GM12878 (cell line): ENCODE results near the gene REXO1.

Source experiments
- ATF3 ChIP-seq: IDR thresholded peaks from 2 replicates; pipeline ENCODE4 v1.6.1; 2011; ENCODE audit warnings: low read depth, mild to moderate bottlenecking, low read length, moderate library complexity, borderline replicate concordance; ENCODE audit errors: extremely low read depth
- CTCF ChIP-seq, 3 experiments: IDR thresholded peaks in 2 of 3; conservative IDR thresholded peaks in 1 of 3; 2 replicates each; pipeline ENCODE4 v1.5.1; 2011; ENCODE audit warnings: low read depth in 3 of 3, low read length in 3 of 3, mild to moderate bottlenecking in 3 of 3, control low read depth in 2 of 3, moderate library complexity in 2 of 3, inconsistent platforms in 1 of 3, mixed read lengths in 1 of 3; ENCODE audit not compliant: control insufficient read depth in 2 of 3, insufficient read depth in 1 of 3; ENCODE audit errors: extremely low read depth in 1 of 3
- EP300 ChIP-seq, 2 experiments: fragments of 150-350 bp in 1 of 2; IDR thresholded peaks; 2 replicates each; pipeline ENCODE4 v1.6.1; 2011 to 2012; ENCODE audit warnings: low read depth in 2 of 2, low read length in 2 of 2, borderline replicate concordance in 1 of 2, improper control_type of control experiment in 1 of 2, inconsistent platforms in 1 of 2; ENCODE audit not compliant: control insufficient read depth in 1 of 2
- FOS ChIP-seq: IDR thresholded peaks from 3 replicates; pipeline ENCODE4 v1.6.1; 2011; ENCODE audit warnings: borderline replicate concordance; ENCODE audit not compliant: insufficient read length; ENCODE audit errors: extremely low read depth
- HDAC6 ChIP-seq: fragments of 200-600 bp; sonication (generic); IDR thresholded peaks from one replicate; pipeline ENCODE4 v1.8.0; 2017; ENCODE audit warnings: antibody characterized with exemption; ENCODE audit not compliant: unreplicated experiment
- POLR2A ChIP-seq: IDR thresholded peaks from 2 replicates; pipeline ENCODE4 v1.6.1; 2011; ENCODE audit warnings: low read depth, mild to moderate bottlenecking, low read length
- POLR2AphosphoS5 ChIP-seq: IDR thresholded peaks from 2 replicates; pipeline ENCODE4 v1.6.1; 2011; ENCODE audit warnings: mild to moderate bottlenecking, low read length, inconsistent platforms

GRCh38 chr19:1852581-1853128, 4.4 kb upstream of the REXO1 start:
- TF ChIP-seq EP300 (IDR thresholded peaks at IDR 0.05; ENCODE audit: borderline replicate concordance in 1 of 2, control insufficient read depth in 1 of 2, low read depth in 2 of 2, low read length in 2 of 2) (no peak), CTCF (IDR thresholded peaks at IDR 0.05 in 2 of 3, conservative IDR thresholded peaks at IDR 0.05 in 1 of 3; ENCODE audit: control insufficient read depth in 2 of 3, extremely low read depth in 1 of 3, insufficient read depth in 1 of 3, low read depth in 3 of 3, low read length in 3 of 3) (no peak), FOS (no peak), POLR2AphosphoS5 (no peak), ATF3 (no peak), HDAC6 (no peak), POLR2A (no peak)
